Right lobe of liver (tissue), 6 donors: ENCODE results near the gene AQP1. TPM values are rescaled to one million over a fixed set of nuclear protein-coding genes. Genes with fewer than 3 reads are reported as not detected.

Experiments
- ATAC-seq, 4 donors: fragments of 200-7000 bp; cut with Tn5 transposase; one replicate each; pipeline ENCODE4 v1.9.1; 2020; ENCODE audit warnings: mild to moderate bottlenecking in 4 of 4, moderate library complexity in 4 of 4
- DNase-seq, 3 donors: peaks; one replicate each; pipeline ENCODE4 v3.0.0-alpha.2; 2020
- H3K27ac ChIP-seq, 3 donors: fragments of 200-600 bp; one replicate each; pipeline ENCODE4 v1.8.0; 2022
- H3K27me3 ChIP-seq, 2 donors: fragments of 200-600 bp; one replicate each; pipeline ENCODE4 v1.8.0; 2022
- H3K36me3 ChIP-seq, 4 donors: fragments of 200-600 bp; sonication (generic) in 1 of 4; one replicate each; pipeline versions ENCODE4 v1.5.1 to v1.8.0; 2017 to 2022; ENCODE audit warnings: control low read depth in 1 of 4
- H3K4me1 ChIP-seq, 4 donors: fragments of 200-600 bp; sonication (generic) in 1 of 4; one replicate each; pipeline versions ENCODE4 v1.5.1 to v1.8.0; 2017 to 2022; ENCODE audit warnings: control low read depth in 1 of 4
- H3K4me3 ChIP-seq, 3 donors: fragments of 200-600 bp; one replicate each; pipeline ENCODE4 v1.8.0; 2022
- H3K9me3 ChIP-seq, 4 donors: fragments of 200-600 bp; sonication (generic) in 1 of 4; one replicate each; pipeline versions ENCODE4 v1.5.1 to v1.8.0; 2017 to 2022; ENCODE audit warnings: control low read depth in 1 of 4
- CTCF ChIP-seq, 4 donors: fragments of 200-600 bp in 3 of 4; fragments of 450-650 bp in 1 of 4; IDR thresholded peaks; one replicate each; pipeline versions ENCODE4 v1.5.1 to v1.8.0; 2016 to 2022; ENCODE audit warnings: antibody characterized with exemption in 4 of 4, mild to moderate bottlenecking in 2 of 4
- POLR2A ChIP-seq: fragments of 450-650 bp; IDR thresholded peaks from one replicate; pipeline ENCODE4 v1.6.1; 2017; ENCODE audit warnings: antibody characterized with exemption, mild to moderate bottlenecking
- WGBS: methylation state at CpG from one replicate; pipeline ENCODE4 v1.1.6; 2018; ENCODE audit warnings: low coverage, low lambda C conversion rate; ENCODE audit not compliant: insufficient coverage; ENCODE audit errors: missing lambda C conversion rate; 5-methylcytosine and 5-hydroxymethylcytosine counted together
- intact Hi-C, 2 donors: fragments of 100-400 bp; cut with DNase I; formaldehyde crosslinking; loops; one replicate each; pipeline versions ENCODE4 v1.11.2 to v1.14.1; 2022
- total RNA-seq, 6 experiments: library from RNA; depleted of rRNA in 2 of 6; stranded (reverse); fragments of >200 nt in 2 of 6; fragmentation: NEBNext Ultra II Directional in 3 of 6; extraction: Animal tissue kit (Norgen Biotek cat#: 25700) in 3 of 6; gene quantifications; one replicate each; pipeline versions ENCODE4 v1.1.0 to v1.2.4, GENCODE V29; 2016 to 2023
- donor health status: DM: no; HTN: yes; CAD: no.
- donor health status: DM: no; HTN: no; CAD: no.
- donor health status: DM: no; HTN: no; CAD: no.
- donor health status: DM: no; HTN: yes; CAD: no.
- donor health status: DM: no; HTN: yes; CAD: no.

AQP1 gene
- total RNA-seq, 6 experiments from 2014 or later, result 11.3 to 20.8 (median 14.8) TPM

- ATAC-seq, result no peak
- H3K4me3 ChIP-seq, result no peak overlapping the region
- intact Hi-C loops, result no loop called here
These were observed 4.0 kb upstream of the AQP1 start for GRCh38 chr7:30907527-30908267.

GRCh38 chr7:30908681-30909080, 3.0 kb upstream of the AQP1 start:
- WGBS, result no CpG with 5 or more reads among the region's 10 CpGs
- no peak overlapping the region for H3K27ac ChIP-seq
- ATAC-seq (no peak), DNase-seq (no peak)
- H3K4me1 ChIP-seq, result no peaks in the 10 kb centered on the region
- H3K9me3 ChIP-seq, result no peaks in the 10 kb centered on the region
- no peak overlapping the region for H3K4me3 ChIP-seq
- no peaks in the 10 kb centered on the region for H3K36me3 ChIP-seq
- H3K27me3 ChIP-seq, result no peaks in the 10 kb centered on the region
- TF ChIP-seq CTCF (IDR thresholded peaks at IDR 0.05), result no peak
- TF ChIP-seq POLR2A, result no peak
- intact Hi-C loops, result no loop called here

More at GRCh38 chr7:30907527-30908267, 4.0 kb upstream of the AQP1 start:
- WGBS, result 75% methylated on average over 5 of the region's 14 CpGs
- TF ChIP-seq POLR2A, result no peak
- TF ChIP-seq CTCF (IDR thresholded peaks at IDR 0.05), result no peak
- no peaks in the 10 kb centered on the region for H3K9me3 ChIP-seq
- H3K27me3 ChIP-seq, result no peaks in the 10 kb centered on the region
- H3K36me3 ChIP-seq, result no peaks in the 10 kb centered on the region
- peak in 1 of 3 donors; percentile 41 for DNase-seq
- no peak overlapping the region for H3K27ac ChIP-seq
- no peaks in the 10 kb centered on the region for H3K4me1 ChIP-seq

- Histone ChIP-seq H3K4me1 (no peaks in the 10 kb centered on the region), H3K27ac (no peak overlapping the region), H3K9me3 (no peaks in the 10 kb centered on the region), H3K36me3 (no peaks in the 10 kb centered on the region), H3K27me3 (no peaks in the 10 kb centered on the region), H3K4me3 (no peak overlapping the region)
- DNase-seq (no peak), ATAC-seq (no peak)
- no CpG with 5 or more reads among the region's 6 CpGs for WGBS
- intact Hi-C loops, result no loop called here
- no peak for TF ChIP-seq CTCF (IDR thresholded peaks at IDR 0.05)
- TF ChIP-seq POLR2A, result no peak
These were observed 2.2 kb upstream of the AQP1 start for GRCh38 chr7:30909431-30909830.

- Histone ChIP-seq H3K9me3 (no peaks in the 10 kb centered on the region), H3K4me3 (no peak overlapping the region), H3K27ac (no peak overlapping the region), H3K27me3 (no peaks in the 10 kb centered on the region), H3K4me1 (no peaks in the 10 kb centered on the region), H3K36me3 (no peaks in the 10 kb centered on the region)
- TF ChIP-seq POLR2A, result no peak
- no peak for TF ChIP-seq CTCF (IDR thresholded peaks at IDR 0.05)
- DNase-seq (no peak), ATAC-seq (no peak)
- WGBS, result 84% methylated on average over 5 of the region's 11 CpGs
- intact Hi-C loops, result no loop called here
These were observed 1.1 kb upstream of the AQP1 start for GRCh38 chr7:30910411-30911073.
